UCSD-AML1 (cell line): ENCODE data around the gene UBL4B.

Experiments used
- DNase-seq: peaks from one replicate; lab custom pipeline; 2025; ENCODE audit not compliant: unreplicated experiment; lab: John Stamatoyannopoulos, UW

UBL4B gene

DNA sequence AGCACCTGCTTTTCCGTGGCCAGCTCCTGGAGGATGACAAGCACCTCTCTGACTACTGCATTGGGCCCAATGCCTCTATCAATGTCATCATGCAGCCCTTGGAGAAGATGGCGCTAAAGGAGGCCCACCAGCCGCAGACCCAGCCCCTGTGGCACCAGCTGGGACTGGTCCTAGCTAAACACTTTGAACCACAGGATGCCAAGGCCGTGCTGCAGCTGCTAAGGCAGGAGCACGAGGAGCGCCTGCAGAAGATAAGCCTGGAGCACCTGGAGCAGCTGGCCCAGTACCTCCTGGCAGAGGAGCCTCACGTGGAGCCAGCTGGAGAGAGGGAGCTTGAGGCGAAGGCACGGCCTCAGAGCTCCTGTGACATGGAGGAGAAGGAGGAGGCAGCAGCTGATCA, 413 bp downstream of the UBL4B start:
- no peak for DNase-seq

DNA sequence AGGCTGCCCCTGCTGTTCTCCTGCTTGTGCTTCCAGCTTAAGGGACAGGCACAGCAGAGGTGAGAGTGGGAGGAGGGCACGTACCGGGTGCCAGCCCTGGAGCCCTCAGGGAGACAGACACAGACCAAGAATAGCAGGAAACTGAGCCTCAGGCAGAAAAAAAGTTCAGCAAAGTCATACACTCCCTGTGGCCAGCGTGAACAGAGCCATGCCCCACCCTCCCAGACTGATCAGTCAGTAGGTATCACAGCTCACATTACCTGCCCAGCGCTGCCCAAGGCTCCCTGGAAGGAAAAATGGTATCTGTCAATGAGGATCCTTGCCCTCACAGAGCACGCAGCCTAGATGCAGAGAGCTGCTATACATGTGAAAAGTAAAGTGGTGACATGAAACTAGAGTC, 1.3 kb downstream of the UBL4B start:
- DNase-seq = no peak

DNA sequence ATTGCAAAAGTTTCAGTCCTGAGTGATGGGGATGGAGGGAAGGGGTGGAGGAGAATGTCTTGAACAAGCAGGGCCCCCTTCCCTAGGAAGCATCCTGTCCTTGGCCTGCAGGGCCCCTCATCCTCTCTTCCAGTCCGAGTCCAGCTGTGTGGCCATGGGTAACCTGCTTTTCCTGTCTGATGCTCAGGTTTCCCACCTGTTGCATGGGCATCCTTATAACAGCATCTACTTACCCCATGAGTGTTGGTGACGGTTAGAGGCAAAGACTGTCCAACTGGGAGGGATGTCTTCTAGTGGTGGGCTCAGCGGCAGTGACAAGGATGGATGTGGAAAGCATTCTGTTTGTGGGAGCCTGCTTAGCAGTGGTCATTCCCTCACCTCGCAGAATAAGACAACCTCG, 1.9 kb downstream of the UBL4B start:
- no peak for DNase-seq

DNA sequence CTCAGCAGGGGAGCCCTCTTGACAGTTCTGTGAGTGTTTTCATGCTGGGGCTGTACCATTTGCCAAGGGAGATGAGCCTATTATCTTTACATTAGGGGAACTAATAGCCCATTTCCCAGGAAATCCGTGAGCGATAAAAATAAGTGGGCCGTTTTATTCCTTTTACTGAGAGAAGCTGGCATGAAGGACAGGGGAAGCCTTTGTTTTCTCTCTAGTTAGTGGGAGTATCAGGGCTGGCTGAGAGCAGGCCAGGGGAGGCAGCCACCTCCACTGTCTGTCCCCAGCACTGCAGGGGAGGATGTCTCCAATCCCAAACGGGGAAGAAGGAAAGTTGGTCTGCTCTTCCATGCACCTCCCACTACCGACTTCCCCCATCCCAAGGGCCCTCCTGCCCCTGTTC, 2.5 kb downstream of the UBL4B start:
- no peak for DNase-seq

DNA sequence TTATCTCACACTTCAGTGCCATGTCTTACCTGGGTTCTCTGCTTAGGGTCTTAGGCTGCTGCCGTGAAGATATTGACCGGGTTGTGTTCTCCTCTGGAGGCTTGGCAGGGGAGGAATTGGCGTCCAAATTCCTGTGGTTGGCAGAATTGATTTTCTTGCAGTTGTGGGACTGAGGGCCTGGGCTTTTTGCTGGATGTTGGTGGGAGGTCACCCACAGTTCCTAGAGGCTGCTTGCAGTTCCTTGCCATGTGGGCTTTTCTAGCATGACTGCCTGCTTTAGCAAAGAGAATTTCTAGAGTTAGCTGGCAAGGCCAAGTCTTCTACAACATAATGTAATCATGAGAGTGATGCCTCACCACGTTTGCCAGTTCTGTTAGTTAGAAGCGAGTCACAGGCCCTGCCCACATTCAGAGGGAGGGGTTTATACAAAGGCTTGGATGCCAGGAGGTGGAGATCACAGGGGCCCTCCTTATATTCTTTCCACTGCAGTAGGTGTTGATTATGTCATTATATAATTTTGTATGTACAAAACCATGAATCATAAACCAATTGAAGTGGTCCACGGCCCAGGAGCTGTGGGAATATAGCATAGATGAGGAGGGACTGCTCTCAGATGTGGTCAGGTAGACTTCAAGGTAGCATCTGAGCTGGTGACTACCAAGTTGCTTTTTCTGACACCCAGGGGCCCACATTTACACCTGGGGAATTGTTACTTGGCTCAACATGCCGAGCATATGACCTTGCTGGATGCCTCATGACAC, 6.6 kb downstream of the UBL4B start:
- no peak for DNase-seq

DNA sequence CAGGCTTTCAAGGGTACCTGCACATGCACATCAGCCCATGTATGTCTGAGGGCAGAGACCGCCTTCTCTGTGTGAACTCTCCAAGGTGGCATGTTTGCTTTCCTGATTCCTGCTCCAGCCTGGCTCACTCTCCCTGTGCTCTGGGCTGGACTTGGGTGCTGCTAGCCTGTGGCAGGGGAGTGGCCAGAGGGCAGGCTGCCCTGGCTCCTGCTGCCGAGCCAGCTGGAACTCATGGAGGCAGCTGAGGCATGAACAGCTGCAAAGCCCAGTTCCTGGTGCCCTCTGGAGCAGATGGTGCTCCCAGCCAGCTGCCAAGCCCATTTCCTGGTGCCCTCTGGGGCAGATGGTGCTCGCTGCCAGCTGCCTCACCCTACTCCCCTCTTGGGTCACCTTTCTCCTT, 7.6 kb downstream of the UBL4B start:
- DNase-seq = no peak

DNA sequence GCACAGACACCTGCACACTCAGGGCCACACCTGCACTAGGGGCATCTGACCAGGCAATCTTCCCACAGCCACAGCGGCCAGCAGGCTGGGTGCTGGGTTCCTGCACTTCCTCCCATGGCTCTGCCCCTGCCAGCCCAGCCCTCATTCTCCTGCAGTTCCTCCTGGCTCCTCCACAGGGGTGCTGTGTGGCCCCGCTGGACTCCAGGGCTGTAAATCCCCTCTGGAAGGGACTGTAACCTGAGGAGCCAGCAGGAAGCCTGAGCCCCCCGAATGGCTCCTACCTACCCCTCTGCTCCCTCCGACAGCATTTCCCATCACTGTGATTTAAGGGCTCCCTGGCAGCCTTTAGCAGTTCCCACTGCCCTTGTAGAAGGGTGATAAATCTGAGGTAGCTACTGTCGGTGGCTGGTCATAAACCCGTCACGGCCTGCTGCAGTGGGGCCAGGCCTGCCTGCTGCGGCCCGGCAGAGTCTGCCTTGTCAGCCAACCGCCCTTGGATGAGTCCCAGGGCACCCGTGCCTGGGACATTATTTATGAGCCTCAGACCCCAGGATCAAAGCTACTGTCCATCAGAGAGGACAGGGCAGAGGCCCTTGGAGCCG, 8.8 kb downstream of the UBL4B start:
- no peak for DNase-seq

DNA sequence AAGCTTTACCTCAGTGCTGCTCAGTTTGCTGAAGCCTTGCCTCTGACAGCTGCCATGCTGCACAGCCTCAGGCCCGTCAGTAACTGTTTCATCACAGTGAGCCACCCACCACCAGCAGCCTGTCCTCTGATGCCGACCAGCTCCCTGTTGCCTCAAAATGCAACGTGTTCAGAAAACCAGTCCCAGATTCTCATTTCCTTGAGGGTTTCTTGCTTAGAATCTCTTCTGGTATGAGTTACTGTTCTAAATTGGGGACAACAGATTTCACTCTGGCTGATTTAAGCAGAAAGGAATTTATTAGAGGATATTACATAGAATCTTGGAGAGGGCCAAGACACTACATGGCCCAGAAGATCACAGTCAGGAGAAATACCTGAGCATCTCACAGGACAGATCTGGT, 11.0 kb downstream of the UBL4B start:
- DNase-seq = no peak

DNA sequence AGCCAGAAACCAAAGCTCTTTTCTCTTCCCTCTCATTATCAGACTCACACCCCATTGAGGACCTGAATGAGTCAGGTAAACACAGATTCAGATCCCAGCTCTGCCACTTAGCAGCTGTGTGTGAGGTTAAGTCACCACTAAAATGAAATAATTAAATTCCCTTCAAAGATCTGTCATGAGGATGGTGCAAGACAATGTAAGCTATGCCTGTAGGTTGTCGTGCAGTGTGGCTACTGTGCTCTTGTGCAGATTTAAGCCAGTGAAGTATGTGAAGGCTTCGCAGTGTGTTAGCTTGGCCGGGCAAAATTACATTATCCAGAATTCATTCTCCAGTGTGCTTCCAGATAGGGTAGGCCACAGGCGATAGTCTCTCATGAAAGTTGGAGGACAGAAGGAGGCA, 13.6 kb downstream of the UBL4B start:
- no peak for DNase-seq

DNA sequence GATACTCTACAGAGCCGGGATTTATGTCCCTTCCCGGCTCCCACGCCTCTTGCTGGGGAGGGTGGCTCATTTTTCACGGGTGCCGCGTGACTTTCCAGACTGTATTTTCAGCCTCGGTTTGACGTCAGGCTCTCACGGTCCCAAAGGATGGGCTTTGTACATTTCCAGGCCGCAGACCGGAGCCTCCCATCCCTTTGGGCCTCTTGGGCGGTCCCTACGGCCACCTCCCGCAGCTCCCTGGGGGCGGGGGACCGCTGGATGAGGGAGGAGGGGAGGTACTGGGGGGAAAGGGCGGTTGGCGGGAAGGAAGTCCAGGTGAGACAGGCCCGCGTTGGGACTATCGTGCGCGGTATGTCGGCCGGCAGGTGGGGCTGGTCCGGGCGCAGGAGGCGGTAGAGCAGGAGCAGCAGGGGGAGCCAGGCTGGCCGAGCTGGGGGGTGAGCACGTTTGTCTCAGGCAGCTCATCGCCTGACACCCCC, 17.9 kb downstream of the UBL4B start:
- no peak for DNase-seq

DNA sequence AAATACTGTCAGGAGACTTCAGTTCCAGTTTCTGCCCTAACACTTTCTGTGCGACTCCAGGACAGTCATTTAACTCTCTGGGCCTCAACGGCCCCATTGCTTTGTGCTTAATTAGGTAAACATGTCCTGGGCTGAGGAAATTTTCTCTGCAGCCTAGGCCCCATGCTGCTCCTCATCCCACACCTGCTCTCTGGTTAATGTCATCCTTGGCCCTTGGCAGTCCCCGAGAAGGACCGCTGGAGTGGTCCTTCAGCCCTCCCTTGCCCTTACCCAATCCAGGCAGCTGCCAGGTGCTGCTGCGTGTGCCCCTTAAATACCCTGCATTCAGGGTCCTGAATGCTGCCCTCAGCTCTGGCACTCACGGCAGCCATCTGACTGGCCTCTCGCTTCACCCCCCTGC, 18.7 kb downstream of the UBL4B start:
- no peak for DNase-seq

DNA sequence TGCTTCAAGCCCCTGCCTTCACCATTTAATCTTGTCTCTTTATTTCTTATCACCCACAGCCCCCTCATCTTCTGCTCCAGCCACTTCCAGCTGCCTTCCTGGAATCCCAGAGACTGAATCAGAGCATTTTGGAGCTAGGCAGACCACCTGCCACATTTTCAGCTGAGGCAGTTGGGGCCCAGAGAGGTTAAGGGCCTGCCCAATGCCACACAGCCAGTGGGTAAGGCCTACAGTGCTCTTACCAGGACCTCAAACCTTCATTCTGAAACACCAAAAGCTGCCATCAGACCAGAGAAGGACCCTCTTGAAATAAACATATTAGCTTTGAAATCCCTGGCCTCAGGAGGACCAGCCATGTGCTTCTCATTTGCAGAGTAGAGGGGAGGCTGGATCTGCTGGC, 20.4 kb downstream of the UBL4B start:
- no peak for DNase-seq

DNA sequence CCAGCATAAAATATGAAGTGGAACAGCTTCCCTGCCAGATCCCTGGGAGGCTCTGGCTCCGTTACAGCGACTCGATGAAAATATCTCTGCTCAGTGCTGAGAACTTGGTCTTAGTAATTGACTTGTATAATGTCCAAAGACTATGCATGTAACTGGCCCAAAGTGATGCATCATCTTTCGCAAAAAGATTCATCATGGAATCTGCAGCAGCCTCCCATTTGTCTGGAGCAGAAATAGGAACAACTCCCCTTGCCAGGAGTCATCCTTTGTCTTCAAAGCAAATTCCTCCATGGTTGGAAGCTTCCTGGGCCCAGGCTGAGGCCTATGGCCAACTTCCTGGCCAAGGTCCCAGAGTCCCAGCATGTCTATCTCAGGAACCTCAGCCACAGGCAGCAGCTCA, 21.2 kb downstream of the UBL4B start:
- no peak for DNase-seq

DNA sequence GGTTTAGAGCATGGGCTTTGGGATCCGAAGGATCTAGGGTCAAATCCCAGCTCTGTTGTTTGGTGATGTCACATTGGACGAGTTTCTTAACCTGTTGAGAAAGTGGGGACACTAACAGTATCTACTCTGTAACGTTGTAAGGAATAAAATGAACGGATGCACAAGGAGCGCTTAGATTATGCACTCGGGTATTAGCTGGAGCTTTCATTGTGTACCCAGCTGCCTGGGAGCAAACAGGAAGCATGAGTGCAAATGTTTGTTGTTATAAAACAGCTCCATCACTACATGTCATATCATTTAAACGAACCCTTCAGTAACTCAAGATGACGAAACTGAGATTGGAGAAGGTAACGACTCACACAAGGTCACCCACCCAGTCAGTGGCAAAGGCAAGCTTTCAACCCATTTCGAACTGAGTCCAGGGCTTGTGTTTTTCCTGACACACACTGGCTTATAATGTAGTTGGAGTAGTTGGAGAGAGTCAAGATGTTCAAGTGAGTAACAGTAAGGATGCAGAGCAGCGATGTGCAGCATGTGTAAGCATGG, 21.9 kb downstream of the UBL4B start:
- no peak for DNase-seq

DNA sequence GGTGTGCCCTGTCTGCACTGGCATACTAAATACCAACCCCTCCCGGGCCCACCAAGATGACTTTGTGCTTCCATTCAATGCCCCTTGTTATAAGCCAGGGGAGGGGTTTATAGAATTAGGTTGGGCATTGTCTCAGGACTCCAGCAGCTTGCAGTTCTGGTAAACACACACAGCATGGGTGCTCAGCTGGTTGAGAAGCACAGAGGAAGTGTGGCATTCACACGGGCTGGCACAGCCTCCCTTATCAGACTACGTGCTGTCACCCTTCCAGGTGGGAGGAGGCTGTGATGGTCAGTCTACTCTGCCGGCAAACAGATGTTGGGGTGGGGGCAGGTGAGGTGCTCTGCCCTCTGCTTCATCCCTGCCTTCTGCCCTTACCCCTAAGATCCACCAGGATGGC, 23.0 kb downstream of the UBL4B start:
- no peak for DNase-seq

DNA sequence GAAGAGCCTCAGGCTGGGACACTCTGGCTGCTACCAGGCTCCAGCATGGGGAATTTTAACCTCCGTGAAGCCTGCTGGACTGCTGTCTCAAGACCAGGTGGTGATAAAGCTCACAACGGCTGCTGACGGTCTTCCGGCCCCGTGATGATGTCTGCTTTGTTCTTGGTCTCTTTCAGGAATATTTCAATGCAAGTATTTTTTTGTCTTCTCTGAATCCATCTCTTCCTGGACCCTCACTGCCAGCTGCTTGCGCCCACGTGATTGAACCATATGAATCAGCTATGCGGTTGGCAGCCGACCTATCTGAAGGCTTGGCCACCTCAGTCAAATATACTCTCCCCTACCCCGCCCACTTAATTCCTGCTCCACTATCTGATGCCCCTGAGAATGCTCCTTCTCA, 23.4 kb downstream of the UBL4B start:
- DNase-seq = no peak

DNA sequence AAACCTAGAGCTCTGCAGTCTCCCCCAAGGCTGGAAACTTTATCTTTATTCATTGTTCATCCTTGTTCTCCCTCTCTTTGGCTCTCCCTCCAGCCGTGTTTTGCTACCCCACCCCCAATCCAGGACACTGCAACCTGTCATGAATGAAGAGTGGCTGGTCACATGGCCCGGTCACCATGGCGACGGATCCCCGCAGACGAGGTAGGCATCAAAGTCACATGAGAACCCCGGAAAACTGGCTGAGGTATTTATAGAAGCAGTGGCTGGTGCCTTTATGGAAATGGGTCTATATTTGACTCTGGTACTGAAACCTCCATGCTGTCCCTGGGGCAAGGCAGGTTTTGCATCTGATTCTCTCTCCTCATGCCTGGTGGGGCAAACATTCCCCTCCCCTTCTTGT, 24.7 kb downstream of the UBL4B start:
- peak; percentile 27 for DNase-seq

DNA sequence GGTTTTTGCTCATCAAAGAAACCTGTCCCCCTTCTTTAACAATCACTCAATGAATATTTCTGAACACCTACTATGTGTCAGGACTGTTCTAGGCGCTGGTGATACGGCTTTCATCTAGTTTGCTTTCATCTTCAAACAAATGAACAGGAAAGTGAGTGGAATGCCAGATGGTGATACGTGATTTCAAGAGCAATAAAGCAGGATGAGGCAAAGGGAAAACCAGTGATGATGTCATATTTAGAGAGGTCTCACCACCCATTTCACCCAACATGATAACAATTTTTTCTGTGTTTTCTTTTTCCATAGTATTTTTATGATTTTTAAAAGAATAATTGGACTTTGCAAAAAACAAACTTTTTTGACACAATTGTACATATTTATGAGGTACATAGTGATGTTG, 26.7 kb downstream of the UBL4B start:
- DNase-seq = no peak

DNA sequence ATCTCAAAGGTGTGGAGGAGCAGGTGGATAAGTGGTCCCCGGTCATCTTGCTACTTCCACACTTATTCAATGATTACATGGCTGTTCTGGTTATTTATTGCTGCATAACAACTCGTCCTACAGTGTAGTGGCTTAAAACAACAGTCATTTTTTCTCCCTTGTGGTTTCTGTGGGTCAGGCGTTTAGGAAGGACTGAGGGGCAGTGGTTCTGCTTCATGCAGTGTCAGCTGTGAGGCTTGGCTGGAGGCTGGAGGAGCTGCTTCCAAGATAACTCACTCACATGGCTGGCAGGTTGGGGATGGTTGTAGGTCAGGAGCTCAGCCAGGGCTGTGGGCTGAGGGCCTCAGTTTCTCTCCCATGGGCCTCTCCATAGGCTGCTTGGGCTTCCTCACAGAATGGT, 32.1 kb downstream of the UBL4B start:
- no peak for DNase-seq

DNA sequence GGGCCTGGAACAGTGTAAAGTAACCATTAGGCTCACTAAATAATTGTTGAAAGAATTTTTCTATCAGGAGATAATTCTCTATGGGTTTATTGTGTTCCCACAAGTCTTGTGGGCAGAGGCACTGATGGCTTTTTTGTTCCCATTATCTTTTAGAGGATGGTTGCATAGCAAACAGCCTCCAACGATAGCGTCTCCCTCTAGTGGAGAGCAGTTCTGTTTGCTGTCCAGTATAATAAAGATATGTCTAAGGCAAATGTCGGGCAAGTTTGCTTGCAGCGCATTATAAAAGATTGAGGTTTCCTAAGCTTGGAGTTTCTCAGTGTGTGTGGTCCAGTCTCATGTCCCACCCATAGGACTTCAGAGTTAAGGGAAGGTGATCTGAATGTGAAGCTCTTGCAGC, 36.7 kb downstream of the UBL4B start:
- DNase-seq = no peak

DNA sequence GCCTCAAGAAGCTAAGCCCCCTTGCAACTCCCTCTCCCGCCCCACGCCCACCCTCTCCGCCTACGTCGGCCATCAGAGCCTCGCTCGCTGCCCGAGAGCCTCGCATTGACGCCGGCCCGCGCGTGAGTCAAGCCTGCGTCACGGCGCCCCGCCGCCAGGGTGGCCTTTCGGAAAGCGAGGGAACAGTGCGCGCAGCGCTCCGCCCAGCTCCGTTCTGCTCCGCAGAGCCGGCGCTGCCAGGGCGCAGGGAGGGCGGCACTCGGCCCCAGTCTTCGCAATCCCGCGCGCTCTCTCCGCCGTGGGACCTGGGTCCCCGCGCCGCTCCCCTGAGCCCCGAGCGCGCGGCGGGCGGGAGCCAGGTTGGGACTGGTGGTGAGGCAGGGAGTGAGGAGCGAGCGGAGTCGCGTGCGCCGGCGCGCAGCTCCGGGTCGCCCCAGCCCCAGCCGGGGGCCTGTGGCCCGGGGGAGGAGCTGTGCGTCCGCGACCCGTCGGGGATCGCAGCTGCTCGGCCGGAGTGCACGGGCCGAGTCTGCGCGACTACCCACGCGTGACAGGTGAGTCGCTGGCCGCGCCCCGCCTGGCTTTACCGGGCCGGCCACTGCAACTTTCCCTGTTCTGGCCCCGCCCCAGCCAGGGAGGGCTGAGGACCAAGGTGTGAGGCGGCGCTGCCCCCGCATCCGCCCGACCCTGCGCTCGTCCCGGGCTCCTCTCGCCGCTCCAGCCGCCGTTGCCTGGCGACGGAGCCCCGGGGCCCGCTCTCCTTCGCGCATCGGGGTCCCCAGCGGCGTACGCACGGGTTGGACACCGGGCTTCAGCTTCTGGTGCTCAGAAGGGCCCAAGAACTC, 38.3 kb downstream of the UBL4B start, which contains the start of gene SLC6A17:
SLC6A17 (plus strand) TSS at position 165 of the 845 bp plus-strand sequence. CDS start 16,436 bp downstream, outside the sequence.
- DNase-seq = no peak
